ENCODE measurements around the gene CAPSL. TPM values are rescaled to one million over a fixed set of nuclear protein-coding genes. Genes with fewer than 3 reads are reported as not detected.

The CAPSL gene
- total RNA-seq, 1 donor from 2014 or later = not detected

- Histone ChIP-seq H3K36me3 (no peaks in the 10 kb centered on the region), H3K9me3 (no peaks in the 10 kb centered on the region), H3K4me3 (no peak overlapping the region), H3K4me1 (no peaks in the 10 kb centered on the region), H3K27me3 (no peaks in the 10 kb centered on the region), H3K27ac (no peak overlapping the region)
- TF ChIP-seq POLR2AphosphoS5 (IDR thresholded peaks at IDR 0.05; ENCODE audit: insufficient read depth in 1 of 2, low read depth in 1 of 2) (no peak), CTCF (IDR thresholded peaks at IDR 0.05) (no peak), POLR2A (IDR thresholded peaks at IDR 0.05) (no peak)
- intact Hi-C loops (cut with DNase I) = no loop called here
- no peak for DNase-seq (ENCODE audit: extremely low spot score in 2 of 2)
Measured at GRCh38 chr5:35869685-35870277, 68.6 kb downstream of the CAPSL start.

- intact Hi-C loops (cut with DNase I) = no loop called here
Measured at GRCh38 chr5:35867998-35868397, 70.4 kb downstream of the CAPSL start.

GRCh38 chr5:35863159-35863558, 75.3 kb downstream of the CAPSL start:
- TF ChIP-seq CTCF (IDR thresholded peaks at IDR 0.05) (no peak), POLR2A (IDR thresholded peaks at IDR 0.05) (no peak), POLR2AphosphoS5 (IDR thresholded peaks at IDR 0.05; ENCODE audit: insufficient read depth in 1 of 2, low read depth in 1 of 2) (no peak)
- DNase-seq (ENCODE audit: extremely low spot score in 2 of 2) = no peak
- Histone ChIP-seq H3K4me1 (no peaks in the 10 kb centered on the region), H3K4me3 (no peak overlapping the region), H3K9me3 (no peaks in the 10 kb centered on the region), H3K36me3 (no peaks in the 10 kb centered on the region), H3K27ac (no peak overlapping the region), H3K27me3 (no peaks in the 10 kb centered on the region)
- intact Hi-C loops (cut with DNase I) = no loop called here

More at GRCh38 chr5:35867998-35868397, 70.4 kb downstream of the CAPSL start:
- no peaks in the 10 kb centered on the region for H3K9me3 ChIP-seq
- TF ChIP-seq CTCF (IDR thresholded peaks at IDR 0.05) (no peak), POLR2AphosphoS5 (IDR thresholded peaks at IDR 0.05; ENCODE audit: insufficient read depth in 1 of 2, low read depth in 1 of 2) (no peak), POLR2A (IDR thresholded peaks at IDR 0.05) (no peak)
- H3K36me3 ChIP-seq = no peaks in the 10 kb centered on the region
- H3K27ac ChIP-seq = no peak overlapping the region
- no peak overlapping the region for H3K4me3 ChIP-seq
- no peak for DNase-seq (ENCODE audit: extremely low spot score in 2 of 2)
- no peaks in the 10 kb centered on the region for H3K4me1 ChIP-seq
- no peaks in the 10 kb centered on the region for H3K27me3 ChIP-seq

GRCh38 chr5:35862126-35862525, 76.3 kb downstream of the CAPSL start:
- no peaks in the 10 kb centered on the region for H3K4me1 ChIP-seq
- H3K36me3 ChIP-seq = no peaks in the 10 kb centered on the region
- no peaks in the 10 kb centered on the region for H3K9me3 ChIP-seq
- no peak overlapping the region for H3K27ac ChIP-seq
- no peak overlapping the region for H3K4me3 ChIP-seq
- no peaks in the 10 kb centered on the region for H3K27me3 ChIP-seq
- no peak for DNase-seq (ENCODE audit: extremely low spot score in 2 of 2)
- TF ChIP-seq POLR2A (IDR thresholded peaks at IDR 0.05) = no peak
- TF ChIP-seq POLR2AphosphoS5 (IDR thresholded peaks at IDR 0.05; ENCODE audit: insufficient read depth in 1 of 2, low read depth in 1 of 2) = no peak
- no peak for TF ChIP-seq CTCF (IDR thresholded peaks at IDR 0.05)
- intact Hi-C loops (cut with DNase I) = no loop called here

GRCh38 chr5:35861718-35862117, 76.7 kb downstream of the CAPSL start:
- Histone ChIP-seq H3K4me1 (no peaks in the 10 kb centered on the region), H3K4me3 (no peak overlapping the region), H3K27ac (no peak overlapping the region), H3K36me3 (no peaks in the 10 kb centered on the region), H3K27me3 (no peaks in the 10 kb centered on the region), H3K9me3 (no peaks in the 10 kb centered on the region)
- no peak for TF ChIP-seq POLR2A (IDR thresholded peaks at IDR 0.05)
- TF ChIP-seq POLR2AphosphoS5 (IDR thresholded peaks at IDR 0.05; ENCODE audit: insufficient read depth in 1 of 2, low read depth in 1 of 2) = no peak
- no peak for TF ChIP-seq CTCF (IDR thresholded peaks at IDR 0.05)
- DNase-seq (ENCODE audit: extremely low spot score in 2 of 2) = no peak
- intact Hi-C loops (cut with DNase I) = no loop called here
